Jurkat, Clone E6-1 (cell line): ENCODE measurements around the gene OPCML.

Experiments
- DNase-seq: peaks from one replicate; pipeline ENCODE4 v3.0.0-alpha.2; 2011; ENCODE audit warnings: low read depth, low spot score
- H3K4me3 ChIP-seq: 2 replicates; pipeline ENCODE4 v1.5.1; 2011; ENCODE audit warnings: mild to moderate bottlenecking, low read length, control low read depth, moderate library complexity

OPCML gene

GRCh38 chr11:133507185-133507584, 25.1 kb downstream of the OPCML start:
- DNase-seq, result no peak
- H3K4me3 ChIP-seq, result no peak overlapping the region

GRCh38 chr11:133506551-133507094, 25.7 kb downstream of the OPCML start:
- no peak overlapping the region for H3K4me3 ChIP-seq
- DNase-seq, result no peak

GRCh38 chr11:133506023-133506422, 26.3 kb downstream of the OPCML start:
- DNase-seq, result no peak
- no peak overlapping the region for H3K4me3 ChIP-seq

- DNase-seq, result no peak
- H3K4me3 ChIP-seq, result no peak overlapping the region
Measured at GRCh38 chr11:133504906-133505305, 27.4 kb downstream of the OPCML start.

GRCh38 chr11:133503776-133504175, 28.5 kb downstream of the OPCML start:
- DNase-seq, result no peak

GRCh38 chr11:133503236-133503635, 29.1 kb downstream of the OPCML start:
- no peak overlapping the region for H3K4me3 ChIP-seq
- no peak for DNase-seq

More at GRCh38 chr11:133503776-133504175, 28.5 kb downstream of the OPCML start:
- no peak overlapping the region for H3K4me3 ChIP-seq

GRCh38 chr11:133501643-133502539, 30.4 kb downstream of the OPCML start:
- no peak overlapping the region for H3K4me3 ChIP-seq
- DNase-seq, result no peak

GRCh38 chr11:133500936-133501335, 31.4 kb downstream of the OPCML start:
- DNase-seq, result no peak
- H3K4me3 ChIP-seq, result no peak overlapping the region

- H3K4me3 ChIP-seq, result no peak overlapping the region
- no peak for DNase-seq
Measured at GRCh38 chr11:133500435-133500834, 31.9 kb downstream of the OPCML start.

- H3K4me3 ChIP-seq, result no peak overlapping the region
- DNase-seq, result no peak
Measured at GRCh38 chr11:133498969-133499368, 33.3 kb downstream of the OPCML start.

GRCh38 chr11:133497477-133498140, 34.7 kb downstream of the OPCML start:
- no peak overlapping the region for H3K4me3 ChIP-seq
- no peak for DNase-seq

GRCh38 chr11:133492895-133493294, 39.4 kb downstream of the OPCML start:
- DNase-seq, result no peak
- H3K4me3 ChIP-seq, result no peak overlapping the region

GRCh38 chr11:133491680-133492383, 40.5 kb downstream of the OPCML start:
- DNase-seq, result no peak
- no peak overlapping the region for H3K4me3 ChIP-seq

GRCh38 chr11:133480722-133481121, 51.6 kb downstream of the OPCML start:
- H3K4me3 ChIP-seq, result no peak overlapping the region
- DNase-seq, result no peak

GRCh38 chr11:133479209-133479608, 53.1 kb downstream of the OPCML start:
- DNase-seq, result no peak

GRCh38 chr11:133477251-133477625, 55.1 kb downstream of the OPCML start:
- H3K4me3 ChIP-seq, result no peak overlapping the region

More at GRCh38 chr11:133479209-133479608, 53.1 kb downstream of the OPCML start:
- H3K4me3 ChIP-seq, result no peak overlapping the region

GRCh38 chr11:133476570-133477250, 55.6 kb downstream of the OPCML start:
- DNase-seq, result no peak
- H3K4me3 ChIP-seq, result no peak overlapping the region

More at GRCh38 chr11:133477251-133477625, 55.1 kb downstream of the OPCML start:
- DNase-seq, result no peak

- DNase-seq, result no peak
- H3K4me3 ChIP-seq, result no peak overlapping the region
Measured at GRCh38 chr11:133474461-133474860, 57.8 kb downstream of the OPCML start.

- no peak overlapping the region for H3K4me3 ChIP-seq
- no peak for DNase-seq
Measured at GRCh38 chr11:133467686-133468085, 64.6 kb downstream of the OPCML start.
